OCI-LY3 (cell line): Measurements from ENCODE around the gene THRB.

Source experiments
- H2AFZ ChIP-seq: fragments of 200-600, 300-600 bp; shearing (Covaris generic); 2 replicates; pipeline ENCODE4 v1.6.0; 2014; ENCODE audit warnings: antibody characterized with exemption, low read depth, low read length
- H3K27ac ChIP-seq: fragments of 200-600, 300-600 bp; sonication (generic); 2 replicates; pipeline ENCODE4 v1.5.1; 2014; ENCODE audit warnings: mild to moderate bottlenecking, low read length, moderate library complexity, mixed read lengths
- H3K27me3 ChIP-seq: fragments of 200-600, 300-600 bp; sonication (generic); 2 replicates; pipeline ENCODE4 v1.6.1; 2014; ENCODE audit warnings: low read depth, low read length, mixed read lengths
- H3K36me3 ChIP-seq: fragments of 200-600, 300-600 bp; sonication (generic); replicated peaks from 2 replicates; pipeline ENCODE3; 2014; ENCODE audit warnings: low read depth, low read length, mixed read lengths
- H3K4me1 ChIP-seq: fragments of 300-600, 200-600 bp; sonication (generic); 2 replicates; pipeline ENCODE4 v1.6.1; 2014; ENCODE audit warnings: low read length, mixed read lengths
- H3K4me2 ChIP-seq: fragments of 200-600, 300-600 bp; sonication (generic); 2 replicates; pipeline ENCODE4 v1.6.1; 2014; ENCODE audit warnings: low read length, mixed read lengths
- H3K4me3 ChIP-seq: fragments of 300-600, 200-600 bp; sonication (generic); 2 replicates; pipeline ENCODE4 v1.5.1; 2014; ENCODE audit warnings: antibody characterized with exemption, mild to moderate bottlenecking, low read length, moderate library complexity
- H3K79me2 ChIP-seq: fragments of 300-600, 200-600 bp; shearing (Covaris generic); 2 replicates; pipeline ENCODE4 v1.6.1; 2014; ENCODE audit warnings: mild to moderate bottlenecking, low read length, mixed read lengths
- H3K9ac ChIP-seq: fragments of 300-600, 200-600 bp; shearing (Covaris generic); 2 replicates; pipeline ENCODE4 v1.6.0; 2014; ENCODE audit warnings: mild to moderate bottlenecking, low read length, moderate library complexity
- H3K9me3 ChIP-seq: fragments of 200-600, 300-600 bp; shearing (Covaris generic); 2 replicates; pipeline ENCODE4 v1.6.1; 2014; ENCODE audit warnings: low read length, mixed read lengths; ENCODE audit not compliant: insufficient read depth
- H4K20me1 ChIP-seq: fragments of 200-600, 300-600 bp; sonication (generic); 2 replicates; pipeline ENCODE4 v1.6.1; 2016; ENCODE audit warnings: low read length, mixed read lengths; ENCODE audit not compliant: insufficient read depth
- EZH2phosphoT487 ChIP-seq: fragments of 200-600 bp; shearing (Covaris generic); IDR thresholded peaks from 2 replicates; pipeline ENCODE4 v1.6.1; 2018; ENCODE audit warnings: antibody characterized with exemption, mixed run types, low read depth
- TF ChIP-seq, protein P1 (sequence below): fragments of 200-600, 300-600 bp; sonication (generic); IDR thresholded peaks from 2 replicates; pipeline ENCODE4 v1.5.1; 2014; ENCODE audit warnings: antibody characterized with exemption, low read length, low read depth

THRB gene

DNA sequence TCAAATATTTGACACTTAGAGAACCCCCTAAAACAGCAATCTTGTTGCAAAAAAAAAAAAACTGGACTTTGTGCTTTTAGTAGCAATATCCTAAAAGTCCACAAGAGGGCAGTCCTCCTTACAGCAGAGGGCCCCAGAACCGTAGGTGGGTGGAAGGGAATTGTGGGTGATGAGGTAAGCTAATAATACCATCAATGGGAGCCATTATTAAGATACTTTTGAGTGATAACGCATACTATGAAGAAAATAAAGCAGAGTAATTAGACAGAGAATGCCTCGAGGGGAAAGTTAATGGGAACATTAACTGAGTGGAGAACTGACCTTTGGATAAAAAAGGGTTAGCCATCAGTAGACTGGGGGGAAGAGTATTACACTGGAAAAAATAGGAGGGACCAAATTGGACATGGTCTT, 229.9 kb downstream of the THRB start:
- H3K4me2 ChIP-seq, result peak overlapping the region; percentile 43
- H3K27me3 ChIP-seq, result peaks cover 14% of the 10 kb centered on the region; the same call in 1 of the 2 replicates
- no peaks in the 10 kb centered on the region for H3K36me3 ChIP-seq
- H3K27ac ChIP-seq, result no peak overlapping the region
- peaks cover 3% of the 10 kb centered on the region; the same call in 1 of the 2 replicates for H3K4me1 ChIP-seq
- H3K9ac ChIP-seq, result no peak overlapping the region
- no peaks in the 10 kb centered on the region for H3K79me2 ChIP-seq
- no peaks in the 10 kb centered on the region for H3K9me3 ChIP-seq
- H2AFZ ChIP-seq, result peak overlapping the region; percentile 83
- H4K20me1 ChIP-seq, result no peaks in the 10 kb centered on the region
- no peak overlapping the region for H3K4me3 ChIP-seq
- no peak for TF ChIP-seq EZH2phosphoT487
- TF ChIP-seq, protein P1, sequence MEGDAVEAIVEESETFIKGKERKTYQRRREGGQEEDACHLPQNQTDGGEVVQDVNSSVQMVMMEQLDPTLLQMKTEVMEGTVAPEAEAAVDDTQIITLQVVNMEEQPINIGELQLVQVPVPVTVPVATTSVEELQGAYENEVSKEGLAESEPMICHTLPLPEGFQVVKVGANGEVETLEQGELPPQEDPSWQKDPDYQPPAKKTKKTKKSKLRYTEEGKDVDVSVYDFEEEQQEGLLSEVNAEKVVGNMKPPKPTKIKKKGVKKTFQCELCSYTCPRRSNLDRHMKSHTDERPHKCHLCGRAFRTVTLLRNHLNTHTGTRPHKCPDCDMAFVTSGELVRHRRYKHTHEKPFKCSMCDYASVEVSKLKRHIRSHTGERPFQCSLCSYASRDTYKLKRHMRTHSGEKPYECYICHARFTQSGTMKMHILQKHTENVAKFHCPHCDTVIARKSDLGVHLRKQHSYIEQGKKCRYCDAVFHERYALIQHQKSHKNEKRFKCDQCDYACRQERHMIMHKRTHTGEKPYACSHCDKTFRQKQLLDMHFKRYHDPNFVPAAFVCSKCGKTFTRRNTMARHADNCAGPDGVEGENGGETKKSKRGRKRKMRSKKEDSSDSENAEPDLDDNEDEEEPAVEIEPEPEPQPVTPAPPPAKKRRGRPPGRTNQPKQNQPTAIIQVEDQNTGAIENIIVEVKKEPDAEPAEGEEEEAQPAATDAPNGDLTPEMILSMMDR, result peak; percentile 98

DNA sequence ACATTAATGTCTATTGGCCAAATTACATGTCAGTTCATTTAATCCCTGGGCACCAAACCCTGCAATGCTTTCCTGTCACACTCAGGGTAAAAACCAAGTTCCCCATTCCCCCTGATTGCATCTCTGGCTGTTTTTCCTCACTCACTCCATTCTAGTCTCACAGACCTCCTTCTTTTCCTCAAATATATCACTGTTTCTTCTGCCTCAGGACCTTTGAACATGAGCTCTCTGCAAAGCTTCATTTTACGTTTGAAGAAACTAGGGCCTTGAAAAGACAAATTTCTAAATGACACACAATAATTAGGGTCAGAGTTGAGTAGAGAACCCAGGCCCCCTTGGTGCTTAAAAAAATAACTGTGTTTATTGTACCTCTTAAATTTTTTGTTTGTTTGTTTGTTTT, 230.6 kb downstream of the THRB start:
- Histone ChIP-seq H3K27me3 (peaks cover 14% of the 10 kb centered on the region; the same call in 1 of the 2 replicates), H3K9me3 (no peaks in the 10 kb centered on the region), H3K9ac (no peak overlapping the region), H4K20me1 (no peaks in the 10 kb centered on the region), H3K27ac (no peak overlapping the region), H3K79me2 (no peaks in the 10 kb centered on the region), H3K36me3 (no peaks in the 10 kb centered on the region), H2AFZ (no peak overlapping the region), H3K4me2 (no peak overlapping the region), H3K4me1 (peaks cover 3% of the 10 kb centered on the region; the same call in 1 of the 2 replicates), H3K4me3 (no peak overlapping the region)
- TF ChIP-seq EZH2phosphoT487, result no peak
- TF ChIP-seq, protein P1, result no peak

GRCh38 chr3:24263069-24263668, 231.5 kb downstream of the THRB start:
- Histone ChIP-seq H3K4me1 (peaks cover 3% of the 10 kb centered on the region; the same call in 1 of the 2 replicates), H3K4me3 (no peak overlapping the region), H3K27ac (no peak overlapping the region), H3K79me2 (no peaks in the 10 kb centered on the region), H2AFZ (no peak overlapping the region), H3K9me3 (no peaks in the 10 kb centered on the region), H3K4me2 (no peak overlapping the region), H3K27me3 (peaks cover 14% of the 10 kb centered on the region; the same call in 1 of the 2 replicates), H3K9ac (no peak overlapping the region), H3K36me3 (no peaks in the 10 kb centered on the region), H4K20me1 (no peaks in the 10 kb centered on the region)
- no peak for TF ChIP-seq EZH2phosphoT487
- TF ChIP-seq, protein P1, result no peak

- H3K4me2 ChIP-seq, result no peak overlapping the region
- no peak for TF ChIP-seq EZH2phosphoT487
- TF ChIP-seq, protein P1, result no peak
- no peaks in the 10 kb centered on the region for H4K20me1 ChIP-seq
- no peak overlapping the region for H3K27ac ChIP-seq
- peaks cover 3% of the 10 kb centered on the region; the same call in 1 of the 2 replicates for H3K4me1 ChIP-seq
- H3K36me3 ChIP-seq, result no peaks in the 10 kb centered on the region
- no peak overlapping the region for H3K4me3 ChIP-seq
- H2AFZ ChIP-seq, result no peak overlapping the region
- H3K79me2 ChIP-seq, result no peaks in the 10 kb centered on the region
- H3K27me3 ChIP-seq, result 0 out of 2 replicates have a peak, but pooled peaks cover 5% of the 10 kb centered on the region
- H3K9ac ChIP-seq, result no peak overlapping the region
- H3K9me3 ChIP-seq, result no peaks in the 10 kb centered on the region
Measured at GRCh38 chr3:24261521-24261920, 233.1 kb downstream of the THRB start.
